Nucleus accumbens (tissue), 56 donors: Measurements from ENCODE around the gene CAPZB.

ENCODE experiments used
- DNase-seq, 56 donors: peaks; one replicate each; lab custom pipeline; 2025; lab: John Stamatoyannopoulos, UW

The CAPZB gene

GRCh38 chr1:19358710-19359109 is 126.6 kb downstream of the CAPZB start:
- DNase-seq: no peak

DNA sequence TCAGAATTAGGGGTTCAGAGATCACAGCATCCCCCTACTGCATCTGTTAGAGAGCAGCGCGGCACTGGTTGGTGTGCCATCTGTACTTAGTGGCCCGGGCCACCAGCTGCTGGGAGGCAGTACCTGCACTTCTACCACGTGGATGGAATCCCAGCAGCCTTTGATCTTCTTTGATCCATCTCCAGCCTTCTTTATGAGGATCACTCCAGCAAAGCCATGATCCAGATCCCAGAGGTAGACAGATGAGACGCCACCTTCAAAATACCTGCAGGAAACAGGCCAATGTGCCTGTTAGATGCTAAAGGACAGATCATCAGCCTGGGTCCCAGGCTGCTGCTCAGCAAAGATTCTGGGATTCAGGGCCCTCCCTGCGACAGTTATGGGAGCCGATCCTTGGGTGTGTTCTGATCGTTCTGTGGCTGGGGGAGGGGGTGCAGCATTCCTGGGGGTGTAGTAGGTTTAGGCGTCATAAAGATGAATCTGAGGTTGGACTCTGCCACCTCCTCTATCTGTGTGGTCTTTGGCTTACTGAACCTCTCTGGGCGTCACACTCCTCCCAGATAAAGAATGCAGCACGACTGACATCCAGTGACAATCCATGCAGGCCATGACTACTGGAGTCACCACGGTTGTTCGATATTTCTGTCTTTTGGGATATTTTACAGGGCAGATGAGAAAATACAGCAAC is 127.9 kb downstream of the CAPZB start:
- no peak for DNase-seq

- no peak for DNase-seq
These were observed 129.1 kb downstream of the CAPZB start for GRCh38 chr1:19356266-19356665.

DNA sequence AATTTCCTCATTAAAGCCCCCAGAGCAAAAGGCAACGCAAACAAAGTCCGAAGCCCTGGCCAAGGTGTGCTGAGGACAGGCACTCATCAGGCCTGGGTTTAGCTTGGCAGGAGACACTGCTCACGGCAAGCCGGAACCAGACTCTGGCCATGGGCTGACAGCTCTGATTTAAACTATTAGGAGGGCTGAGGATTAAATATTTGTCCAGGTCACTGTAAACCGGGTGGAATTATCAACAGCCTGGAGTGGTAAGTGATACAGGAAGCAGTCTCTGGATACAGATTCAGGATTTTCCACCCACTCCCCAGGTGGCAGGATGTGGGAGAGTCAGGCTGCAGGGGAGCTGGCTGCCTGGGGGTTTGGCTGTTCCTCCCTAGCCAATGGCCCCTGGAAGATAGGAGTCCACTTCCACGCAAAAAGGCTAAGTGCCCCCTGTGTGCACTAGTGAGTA is 130.8 kb downstream of the CAPZB start:
- DNase-seq: no peak

- no peak for DNase-seq
These were observed 131.7 kb downstream of the CAPZB start for GRCh38 chr1:19353596-19353995.

GRCh38 chr1:19352839-19353238 is 132.5 kb downstream of the CAPZB start:
- DNase-seq: no peak

DNA sequence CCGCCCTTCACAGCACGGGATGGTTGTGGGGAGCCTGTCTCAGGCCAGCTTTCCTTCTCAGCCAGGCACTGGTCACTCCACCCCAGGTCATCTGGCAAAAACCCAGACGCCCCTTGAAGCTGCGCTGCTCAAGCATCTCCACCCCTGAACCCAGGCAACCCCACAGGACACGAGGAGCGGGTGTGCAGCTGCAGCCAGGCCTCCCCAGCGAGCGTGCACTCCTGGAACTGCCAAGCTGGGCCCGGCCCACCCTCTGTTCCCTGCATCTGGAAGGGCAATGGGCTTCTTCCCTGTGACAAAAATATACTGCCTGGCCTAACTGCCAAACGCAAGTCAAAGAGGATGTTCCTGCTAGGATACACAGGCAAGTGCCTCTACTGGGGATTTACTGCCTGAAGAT is 133.5 kb downstream of the CAPZB start:
- no peak for DNase-seq

DNA sequence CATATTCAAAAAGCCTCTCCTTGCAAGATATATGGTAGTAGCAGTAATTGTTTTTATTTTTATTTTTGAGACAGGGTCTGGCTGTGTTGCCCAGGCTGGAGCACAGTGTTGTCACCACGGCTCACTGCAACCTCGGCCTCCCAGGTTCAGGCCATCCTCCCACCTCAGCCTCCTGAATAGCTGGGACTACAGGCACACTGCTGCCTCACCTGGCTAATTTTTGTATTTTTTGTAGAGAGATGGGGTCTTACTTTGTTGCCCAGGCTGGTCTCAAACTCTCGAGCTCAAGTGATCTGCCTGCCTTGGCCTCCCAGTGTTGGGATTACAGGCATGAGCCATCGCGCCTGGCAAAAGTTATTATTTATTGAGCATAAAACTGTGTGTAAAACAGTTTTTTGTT is 134.8 kb downstream of the CAPZB start:
- DNase-seq: no peak

GRCh38 chr1:19349999-19350398 is 135.3 kb downstream of the CAPZB start:
- DNase-seq: no peak

GRCh38 chr1:19348441-19349198 is 136.7 kb downstream of the CAPZB start:
- DNase-seq: no peak

- no peak for DNase-seq
These were observed 137.7 kb downstream of the CAPZB start for GRCh38 chr1:19347533-19348172.

DNA sequence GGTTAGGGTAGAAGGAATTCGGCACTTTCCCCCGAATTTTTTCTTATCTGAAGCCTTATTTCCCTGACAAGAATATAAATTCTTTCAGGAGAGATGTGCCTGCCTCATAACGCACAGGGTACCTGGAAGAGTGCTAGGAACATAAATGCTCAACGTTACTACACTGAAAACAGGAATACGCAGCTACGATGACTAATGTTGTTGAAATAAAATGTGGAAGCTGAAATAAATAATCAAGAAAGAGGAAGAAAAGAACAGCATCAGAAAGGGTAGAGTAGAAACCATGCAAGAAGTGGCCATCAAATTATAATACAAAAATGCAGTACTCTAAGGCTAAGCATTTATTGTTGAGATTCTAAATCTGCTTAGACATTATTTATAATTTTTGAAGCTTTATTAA is 139.3 kb downstream of the CAPZB start:
- no peak for DNase-seq

DNA sequence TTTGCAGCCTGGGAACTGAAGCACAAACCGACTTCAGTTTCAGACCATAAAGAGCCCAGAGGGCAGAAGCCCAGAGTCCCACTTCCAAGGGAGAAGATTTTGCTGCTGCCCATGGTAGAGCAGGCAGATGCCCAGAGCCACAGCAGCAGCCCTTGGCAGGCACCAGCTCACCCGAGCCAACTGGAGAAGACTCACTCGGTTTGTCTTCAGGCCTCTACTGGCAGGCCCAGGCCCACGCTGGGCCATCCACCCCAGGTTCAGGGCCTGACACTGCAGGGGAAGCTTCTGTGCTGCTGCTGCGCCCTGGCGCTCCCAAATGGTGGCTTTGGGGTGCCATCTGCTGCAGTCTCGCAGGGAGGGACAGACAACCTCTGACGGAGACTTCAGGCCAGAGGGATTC is 139.9 kb downstream of the CAPZB start:
- peak in 12 of 56 donors; percentile 4 to 32 (median 20) for DNase-seq

DNA sequence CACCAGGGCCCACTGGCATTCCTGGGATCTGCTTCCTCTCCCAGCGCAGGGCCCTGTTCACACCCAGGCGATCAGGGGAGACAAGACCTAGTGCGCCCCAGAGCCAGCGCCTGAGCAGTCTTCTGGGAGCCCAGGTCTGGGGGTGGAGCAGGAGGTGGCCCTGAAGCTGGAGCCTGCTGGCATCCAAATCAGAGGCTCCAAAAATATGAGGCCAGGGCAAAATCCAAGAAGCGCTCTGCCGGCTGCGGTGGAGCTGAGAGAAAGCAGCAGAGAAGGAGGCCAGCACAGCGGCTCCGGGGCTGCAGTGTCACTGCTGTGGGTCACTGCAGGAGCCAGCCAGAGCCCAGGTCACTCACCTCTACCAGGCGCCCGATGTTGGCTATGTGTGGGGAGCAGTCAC is 140.5 kb downstream of the CAPZB start:
- no peak for DNase-seq

GRCh38 chr1:19344372-19344810 is 140.9 kb downstream of the CAPZB start:
- peak in 38 of 56 donors; percentile 6 to 76 (median 24) for DNase-seq

- DNase-seq: no peak
These were observed 141.6 kb downstream of the CAPZB start for GRCh38 chr1:19343617-19344350.

DNA sequence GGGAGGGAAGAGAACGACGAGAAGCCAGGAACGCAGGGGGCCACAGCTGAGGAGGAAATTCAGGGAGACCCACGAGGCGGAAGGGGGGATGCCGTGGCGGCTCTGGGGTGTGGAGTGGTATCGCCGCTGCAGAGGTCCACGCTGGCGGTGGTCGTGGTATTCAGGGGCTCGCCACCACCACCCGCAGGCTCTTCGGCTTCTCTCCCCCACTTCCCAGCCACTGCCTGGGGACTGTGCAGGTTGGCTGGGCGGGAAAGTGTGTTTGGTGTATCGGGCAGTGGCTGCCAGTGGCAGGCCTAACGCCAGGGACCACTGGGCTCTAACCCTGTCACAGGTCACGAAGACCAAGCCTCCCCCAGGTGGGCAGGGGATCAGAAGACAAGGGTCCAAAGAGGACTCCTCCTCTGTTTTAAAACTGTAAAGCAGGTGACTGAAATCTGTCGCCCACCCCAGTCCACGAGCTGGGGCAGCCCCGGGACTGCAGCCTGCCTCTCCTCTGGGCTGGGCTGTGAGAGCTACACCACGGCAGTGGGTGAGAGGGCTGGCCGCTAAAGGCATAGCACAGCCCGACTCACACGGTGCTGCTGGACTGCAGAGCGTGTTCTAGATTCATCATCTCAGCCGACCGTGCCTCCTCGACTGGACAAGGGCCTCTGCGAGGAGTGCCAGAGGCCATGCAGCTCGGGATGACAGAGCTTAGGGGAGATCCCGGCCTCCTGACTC is 142.3 kb downstream of the CAPZB start:
- no peak for DNase-seq

DNA sequence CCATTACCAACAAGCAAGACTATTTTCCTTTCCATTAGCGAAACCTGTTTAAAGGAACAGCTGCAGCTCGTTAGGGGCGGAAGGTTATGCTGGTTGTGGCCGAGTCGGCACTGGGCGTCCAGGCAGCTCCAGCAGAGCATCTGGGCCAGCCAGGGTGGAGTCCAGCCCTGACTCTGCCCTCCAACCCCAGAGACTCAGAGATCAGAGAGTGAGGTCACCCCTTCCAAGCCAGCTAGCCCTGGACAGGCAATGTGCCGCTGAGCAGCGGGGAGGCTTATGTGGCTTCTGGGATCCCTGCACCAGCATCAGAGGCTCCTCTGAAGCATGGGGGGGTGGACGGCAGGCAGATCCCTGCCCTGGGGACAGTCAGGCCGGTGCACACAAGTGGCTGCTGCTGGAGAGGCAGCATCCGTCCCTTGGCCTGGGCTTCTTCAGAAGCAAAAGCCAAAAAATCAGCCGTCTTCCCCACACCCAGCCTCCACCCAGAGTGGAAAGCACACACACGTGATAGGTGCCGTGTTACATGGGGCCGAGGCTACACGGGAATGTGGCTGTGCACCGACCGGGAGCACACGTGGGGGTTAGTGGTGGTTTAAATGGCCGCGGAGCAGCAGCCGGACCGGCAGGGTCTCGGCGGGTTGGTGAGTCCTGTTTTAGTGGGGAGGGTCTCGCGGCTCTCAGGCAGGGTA is 143.1 kb downstream of the CAPZB start:
- DNase-seq: no peak
